D721Med (cell line): ENCODE measurements around the gene ABTB2.
"Not testable (repeated sequence)": the region's sequence is repeated elsewhere in the genome, so short reads cannot be mapped to it uniquely, and the experiment has no call there.

ENCODE experiments used
- DNase-seq: peaks from one replicate; pipeline ENCODE4 v3.0.0; 2011; ENCODE audit warnings: low spot score; ENCODE audit not compliant: insufficient read length
- FAIRE-seq: peaks from 2 replicates; lab custom pipeline; 2011; peaks lifted over from hg19 to GRCh38; lab: Jason Lieb, UNC
- CTCF ChIP-seq: IDR thresholded peaks from 2 replicates; pipeline ENCODE4 v1.5.1; 2012; ENCODE audit warnings: mild to moderate bottlenecking, control low read depth; ENCODE audit not compliant: insufficient read depth; ENCODE audit errors: missing control alignments

The ABTB2 gene

GRCh38 chr11:34182425-34182824 is 175.4 kb downstream of the ABTB2 start:
- FAIRE-seq (no peak), DNase-seq (no peak)
- TF ChIP-seq CTCF: no peak

GRCh38 chr11:34181856-34182405 is 175.9 kb downstream of the ABTB2 start:
- DNase-seq (no peak), FAIRE-seq (no peak)
- no peak for TF ChIP-seq CTCF

GRCh38 chr11:34181251-34181650 is 176.6 kb downstream of the ABTB2 start:
- DNase-seq (no peak), FAIRE-seq (no peak)
- no peak for TF ChIP-seq CTCF

GRCh38 chr11:34180814-34181165 is 177.0 kb downstream of the ABTB2 start:
- FAIRE-seq, DNase-seq: not testable (repeated sequence)

GRCh38 chr11:34180040-34180813 is 177.6 kb downstream of the ABTB2 start:
- TF ChIP-seq CTCF: no peak
- FAIRE-seq (no peak), DNase-seq (no peak)

GRCh38 chr11:34179026-34179675 is 178.7 kb downstream of the ABTB2 start:
- no peak for FAIRE-seq
- no peak for DNase-seq
- TF ChIP-seq CTCF: no peak

GRCh38 chr11:34178209-34178821 is 179.5 kb downstream of the ABTB2 start:
- TF ChIP-seq CTCF: no peak
- no peak for DNase-seq
- no peak for FAIRE-seq
